Measurements from ENCODE around the gene IRS1.

The IRS1 gene

DNA sequence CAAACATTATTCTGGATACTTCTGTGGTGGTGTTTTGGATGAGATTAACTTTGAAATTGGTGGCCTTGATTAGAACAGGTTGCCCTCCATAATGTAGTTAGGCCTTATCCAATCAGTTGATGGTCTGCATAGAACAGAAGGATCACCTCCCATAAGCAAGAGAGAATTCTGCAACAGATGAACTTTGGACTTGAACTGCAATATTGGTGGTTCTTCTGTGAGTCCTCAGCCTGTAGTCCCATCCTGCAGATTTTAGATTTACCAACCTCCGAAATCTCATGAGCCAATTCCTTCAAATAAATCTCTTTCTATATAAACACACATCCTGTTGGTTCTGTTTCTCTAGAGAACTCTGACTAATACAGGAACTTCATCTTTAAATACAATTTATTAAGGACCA is 81.9 kb downstream of the IRS1 start:
- no peak for DNase-seq

- no peak for DNase-seq
Measured at GRCh38 chr2:226716126-226716525, 83.5 kb downstream of the IRS1 start.

DNA sequence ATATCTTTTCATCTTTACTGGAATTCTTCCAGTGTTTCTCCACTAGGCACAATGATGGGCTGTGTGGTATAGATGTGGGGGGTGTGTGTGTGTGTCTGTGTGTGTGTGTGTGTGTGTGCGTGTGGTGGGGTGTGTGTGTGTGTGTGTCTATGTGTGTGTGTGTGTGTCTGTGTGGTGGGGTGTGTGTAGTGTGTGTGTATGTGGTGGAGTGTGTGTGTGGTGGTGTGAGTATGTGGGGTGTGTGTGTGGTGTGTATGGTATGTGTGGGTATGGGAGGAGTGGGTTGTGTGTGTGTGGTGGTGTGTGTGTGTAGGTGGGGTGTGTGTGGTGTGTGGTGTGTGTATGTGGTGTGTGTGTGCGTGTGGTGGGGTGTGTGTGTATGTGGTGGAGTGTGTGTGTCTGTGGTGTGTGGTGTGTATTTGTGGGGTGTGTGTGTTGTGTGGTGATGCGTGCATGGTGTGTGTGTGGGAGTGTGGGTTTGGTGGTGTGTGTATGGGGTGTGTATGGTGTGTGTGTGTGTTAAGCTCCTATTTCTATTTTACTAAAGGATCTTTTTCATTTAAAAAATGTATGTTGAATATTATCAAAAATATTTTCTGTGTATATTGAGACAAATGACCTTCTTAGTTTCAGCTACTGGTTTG is 84.2 kb downstream of the IRS1 start:
- no peak for DNase-seq

- DNase-seq, result no peak
Measured at GRCh38 chr2:226712941-226713340, 86.7 kb downstream of the IRS1 start.

- no peak for DNase-seq
Measured at GRCh38 chr2:226711606-226712296, 87.9 kb downstream of the IRS1 start.

GRCh38 chr2:226707499-226707898 is 92.1 kb downstream of the IRS1 start:
- no peak for DNase-seq

DNA sequence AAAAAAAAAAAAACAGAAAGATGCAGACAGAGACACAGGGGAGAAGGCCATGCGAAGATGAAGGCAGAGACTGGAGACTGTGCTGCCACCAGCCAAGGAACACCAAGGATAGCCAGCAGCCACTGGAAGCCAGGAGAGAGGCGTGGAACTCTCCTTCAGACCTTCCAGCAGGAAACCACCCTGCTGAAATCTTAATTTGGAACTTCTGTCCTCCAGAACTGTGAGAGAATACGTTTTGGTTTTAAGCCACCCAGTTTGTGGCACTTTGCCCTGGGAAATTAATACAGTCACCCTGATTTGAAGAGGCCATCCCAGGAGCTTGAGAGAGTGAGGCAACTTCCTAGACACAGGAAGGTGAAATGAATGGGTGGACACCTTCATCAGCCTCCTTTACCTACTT is 93.7 kb downstream of the IRS1 start:
- no peak for DNase-seq

GRCh38 chr2:226705133-226705886 is 94.3 kb downstream of the IRS1 start:
- no peak for DNase-seq

DNA sequence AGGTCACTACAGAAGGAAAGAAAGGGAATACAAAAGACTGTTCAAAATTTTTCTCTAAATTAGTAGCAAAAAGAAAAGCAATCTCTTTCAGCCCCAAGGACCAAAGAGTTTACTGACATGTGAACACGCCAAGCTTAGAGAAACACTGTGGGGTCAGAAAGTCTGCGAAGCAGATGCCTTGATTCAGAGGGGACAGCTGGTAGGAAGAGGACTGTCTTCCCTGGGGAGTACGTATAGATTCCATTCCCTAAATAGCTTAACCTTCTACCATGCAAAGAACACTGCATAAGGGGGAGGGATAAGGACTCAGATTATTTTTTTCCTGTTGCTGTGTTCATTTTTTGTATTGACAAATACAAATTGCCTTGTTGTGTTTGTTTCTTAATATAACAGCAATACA is 96.1 kb downstream of the IRS1 start:
- DNase-seq, result no peak

DNA sequence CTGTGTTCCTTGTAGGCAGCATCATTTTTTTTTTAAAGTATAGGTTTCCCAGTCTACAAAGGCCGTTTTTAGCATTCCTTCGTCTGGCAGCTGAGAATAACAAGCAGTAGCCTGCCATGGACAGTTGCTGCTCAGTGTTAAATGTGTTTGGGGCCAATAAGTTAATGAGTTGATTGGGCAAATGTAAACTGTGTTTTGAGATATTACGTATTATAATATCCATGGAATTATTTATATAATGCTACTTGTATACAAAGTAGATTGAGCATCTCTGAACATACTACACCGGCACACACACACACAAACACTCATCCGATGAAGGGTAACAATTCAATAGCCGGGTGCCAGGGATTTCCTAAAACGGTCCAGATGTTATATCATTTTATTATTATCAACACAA is 97.2 kb downstream of the IRS1 start:
- DNase-seq, result no peak

- DNase-seq, result no peak
Measured at GRCh38 chr2:226701052-226701451, 98.6 kb downstream of the IRS1 start.

DNA sequence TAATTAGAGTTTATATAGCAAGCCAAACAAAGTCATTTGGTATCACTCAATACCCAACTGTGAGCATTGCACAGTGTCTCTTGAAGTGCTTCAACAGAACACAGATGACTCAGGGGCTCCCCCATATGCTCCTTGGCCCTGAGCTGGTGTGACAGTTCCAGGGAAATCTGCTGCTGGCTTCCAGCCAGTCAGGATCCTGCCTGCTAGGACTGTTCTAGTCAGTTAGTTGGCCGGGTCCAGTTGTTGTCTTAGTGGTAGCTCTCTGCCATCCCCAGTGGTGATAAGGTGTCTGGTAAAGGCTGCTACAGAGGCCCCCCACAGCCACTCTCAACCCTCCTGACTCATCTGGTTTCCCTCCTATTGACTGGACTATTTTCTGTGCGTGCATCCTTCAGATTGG is 100.3 kb downstream of the IRS1 start:
- DNase-seq, result no peak

DNA sequence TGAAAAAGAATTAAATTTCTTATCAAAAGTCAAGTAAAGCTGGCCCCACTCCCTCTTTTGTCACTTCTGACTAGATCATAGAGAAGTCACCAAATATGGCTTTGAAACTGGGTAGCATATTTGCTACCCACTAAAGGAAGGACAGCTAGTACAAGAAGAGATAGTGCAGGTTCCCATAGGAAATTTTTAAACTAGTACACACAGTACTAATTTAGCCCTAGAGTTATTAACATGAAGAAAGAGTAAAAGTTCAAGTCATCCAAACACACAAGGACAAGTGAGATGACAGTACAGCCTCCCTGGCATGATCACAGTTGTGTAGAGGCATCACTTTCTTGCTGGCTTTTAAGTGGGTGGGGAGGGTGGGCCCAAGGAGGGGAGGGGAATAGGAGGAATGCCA is 100.9 kb downstream of the IRS1 start:
- DNase-seq, result no peak

- DNase-seq, result no peak
Measured at GRCh38 chr2:226694586-226695284, 104.9 kb downstream of the IRS1 start.

GRCh38 chr2:226694149-226694548 is 105.5 kb downstream of the IRS1 start:
- DNase-seq, result no peak

GRCh38 chr2:226693521-226693920 is 106.1 kb downstream of the IRS1 start:
- DNase-seq, result no peak

GRCh38 chr2:226692521-226693126 is 107.0 kb downstream of the IRS1 start:
- DNase-seq, result no peak

- DNase-seq, result no peak
Measured at GRCh38 chr2:226691255-226691654, 108.4 kb downstream of the IRS1 start.

- no peak for DNase-seq
Measured at GRCh38 chr2:226690461-226691024, 109.1 kb downstream of the IRS1 start.

DNA sequence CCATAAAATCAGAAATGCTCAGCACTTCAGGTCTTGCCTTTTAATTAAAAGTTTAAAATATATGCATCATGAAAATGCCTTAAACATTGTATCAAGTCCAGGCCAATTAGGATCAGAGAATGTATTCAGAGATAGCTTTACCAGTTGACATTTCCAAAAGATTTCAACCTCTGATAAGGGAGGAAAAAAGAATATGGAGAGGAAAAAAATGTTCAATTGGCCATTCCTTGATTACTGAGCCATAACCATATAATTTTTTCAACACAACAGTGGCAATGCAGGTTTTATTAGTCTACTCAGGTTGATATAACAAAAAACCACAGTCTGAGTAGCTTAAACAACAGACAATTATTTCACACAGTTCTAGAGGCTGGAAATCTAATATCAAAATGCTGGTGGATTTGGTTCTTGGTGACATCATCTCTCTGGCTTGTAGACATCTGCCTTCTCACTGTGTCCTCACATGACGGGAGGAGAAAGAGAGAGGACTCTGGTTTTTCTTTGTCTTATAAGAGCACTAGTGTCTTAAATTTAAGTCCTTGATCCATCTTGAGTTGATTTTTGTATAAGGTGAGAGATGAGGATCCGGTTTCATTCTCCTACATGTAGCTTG is 111.9 kb downstream of the IRS1 start:
- no peak for DNase-seq

DNA sequence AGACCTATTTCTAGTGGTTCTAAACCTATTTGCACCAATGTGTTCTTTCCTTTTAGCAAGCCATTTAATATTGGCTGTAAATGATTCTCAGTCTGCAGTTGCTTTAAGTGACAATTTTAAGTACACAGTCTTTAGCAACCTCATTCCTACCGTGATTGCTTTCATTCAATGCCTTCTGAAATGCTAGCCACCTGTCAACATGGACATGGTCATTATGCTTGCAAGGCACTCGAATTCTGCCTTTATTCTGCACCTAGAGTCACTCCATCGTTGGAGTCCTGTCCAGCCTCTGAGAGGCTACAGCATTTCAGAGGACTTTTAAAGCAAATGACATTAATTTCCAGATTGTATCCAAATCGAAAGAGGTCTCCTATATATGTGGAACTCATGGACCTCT is 115.1 kb downstream of the IRS1 start:
- no peak for DNase-seq

DNA sequence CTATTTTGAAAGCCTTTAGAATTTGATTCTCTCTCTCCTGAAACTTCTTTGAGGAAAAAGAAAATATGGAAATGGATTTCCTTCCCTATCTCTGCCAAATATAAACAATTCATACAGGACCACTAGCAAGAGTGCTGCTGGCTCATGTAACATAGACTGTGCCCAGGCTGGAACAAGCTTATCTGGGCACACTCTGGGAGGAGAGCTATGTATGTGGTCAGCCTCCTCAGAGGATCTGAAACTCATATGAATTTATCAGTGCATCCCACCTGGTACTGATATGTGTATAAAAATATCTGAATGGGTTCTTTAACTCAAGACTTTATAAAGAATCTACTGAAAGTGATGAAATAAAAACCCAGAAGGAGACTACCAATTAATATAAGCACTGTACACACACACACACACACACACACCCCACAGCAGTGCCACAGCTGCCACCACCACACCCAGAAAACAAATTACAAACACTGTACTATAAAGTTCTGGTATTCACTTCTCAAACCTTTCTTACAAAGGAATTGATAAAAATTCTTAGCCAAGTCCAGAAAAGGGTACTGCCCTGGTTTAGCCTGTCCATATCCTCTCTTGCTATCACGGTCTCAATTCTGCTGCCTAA is 115.6 kb downstream of the IRS1 start:
- no peak for DNase-seq
